ENCODE measurements around the gene WTAP.

DNA sequence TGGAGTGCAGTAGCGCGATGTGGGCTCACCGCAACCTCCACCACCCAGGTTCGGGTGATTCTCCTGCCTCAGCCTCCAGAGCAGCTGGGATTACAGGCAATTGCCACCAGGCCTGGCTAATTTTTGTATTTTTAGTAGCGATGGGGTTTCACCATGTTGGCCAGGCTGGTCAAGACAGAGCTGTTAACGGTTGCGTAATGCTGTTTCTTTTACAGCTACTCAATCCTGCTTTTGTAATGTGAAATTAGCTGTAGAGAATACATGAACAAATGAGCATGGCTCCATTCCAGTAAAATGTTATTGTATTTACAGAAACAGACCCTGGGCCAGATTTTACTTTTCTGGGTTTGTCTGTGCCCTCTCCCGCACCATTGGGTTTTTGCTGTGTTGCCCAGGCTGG is 74.6 kb downstream of the WTAP start:
- TF ChIP-seq, protein P1, sequence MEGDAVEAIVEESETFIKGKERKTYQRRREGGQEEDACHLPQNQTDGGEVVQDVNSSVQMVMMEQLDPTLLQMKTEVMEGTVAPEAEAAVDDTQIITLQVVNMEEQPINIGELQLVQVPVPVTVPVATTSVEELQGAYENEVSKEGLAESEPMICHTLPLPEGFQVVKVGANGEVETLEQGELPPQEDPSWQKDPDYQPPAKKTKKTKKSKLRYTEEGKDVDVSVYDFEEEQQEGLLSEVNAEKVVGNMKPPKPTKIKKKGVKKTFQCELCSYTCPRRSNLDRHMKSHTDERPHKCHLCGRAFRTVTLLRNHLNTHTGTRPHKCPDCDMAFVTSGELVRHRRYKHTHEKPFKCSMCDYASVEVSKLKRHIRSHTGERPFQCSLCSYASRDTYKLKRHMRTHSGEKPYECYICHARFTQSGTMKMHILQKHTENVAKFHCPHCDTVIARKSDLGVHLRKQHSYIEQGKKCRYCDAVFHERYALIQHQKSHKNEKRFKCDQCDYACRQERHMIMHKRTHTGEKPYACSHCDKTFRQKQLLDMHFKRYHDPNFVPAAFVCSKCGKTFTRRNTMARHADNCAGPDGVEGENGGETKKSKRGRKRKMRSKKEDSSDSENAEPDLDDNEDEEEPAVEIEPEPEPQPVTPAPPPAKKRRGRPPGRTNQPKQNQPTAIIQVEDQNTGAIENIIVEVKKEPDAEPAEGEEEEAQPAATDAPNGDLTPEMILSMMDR (IDR thresholded peaks at IDR 0.05): no peak
- no peak for TF ChIP-seq POLR2A (IDR thresholded peaks at IDR 0.05)
